Measurements from ENCODE around the gene SENP6.
"Not testable (repeated sequence)": the region's sequence is repeated elsewhere in the genome, so short reads cannot be mapped to it uniquely, and the experiment has no call there.

SENP6 gene

GRCh38 chr6:75601304-75602245, at the start of gene SENP6:
Gene SENP6 (plus strand): TSS chr6:75601880. CDS start chr6:75602525, 645 bp downstream.
- peak; percentile 27 for FAIRE-seq

GRCh38 chr6:75556240-75556639, 45.4 kb upstream of the SENP6 start:
- no peak for FAIRE-seq

- no peak for FAIRE-seq
Observed at GRCh38 chr6:75557068-75557467, 44.6 kb upstream of the SENP6 start.

GRCh38 chr6:75563032-75563431, 38.6 kb upstream of the SENP6 start:
- no peak for FAIRE-seq

- FAIRE-seq: no peak
Observed at GRCh38 chr6:75566137-75566767, 35.4 kb upstream of the SENP6 start.

GRCh38 chr6:75568100-75568499, 33.6 kb upstream of the SENP6 start:
- no peak for FAIRE-seq

GRCh38 chr6:75568965-75569364, 32.7 kb upstream of the SENP6 start:
- FAIRE-seq: no peak

GRCh38 chr6:75570671-75571070, 31.0 kb upstream of the SENP6 start:
- not testable (repeated sequence) for FAIRE-seq

GRCh38 chr6:75572072-75572471, 29.6 kb upstream of the SENP6 start:
- no peak for FAIRE-seq

GRCh38 chr6:75579951-75580350, 21.7 kb upstream of the SENP6 start:
- FAIRE-seq: no peak

GRCh38 chr6:75581231-75581630, 20.4 kb upstream of the SENP6 start:
- FAIRE-seq: no peak

GRCh38 chr6:75584552-75584951, 17.1 kb upstream of the SENP6 start:
- FAIRE-seq: not testable (repeated sequence)

- no peak for FAIRE-seq
Observed at GRCh38 chr6:75588948-75589347, 12.7 kb upstream of the SENP6 start.

- FAIRE-seq: no peak
Observed at GRCh38 chr6:75590370-75590769, 11.3 kb upstream of the SENP6 start.

GRCh38 chr6:75596380-75596779, 5.3 kb upstream of the SENP6 start:
- not testable (repeated sequence) for FAIRE-seq

GRCh38 chr6:75600768-75601167, 912 bp upstream of the SENP6 start:
- FAIRE-seq: peak; percentile 93

GRCh38 chr6:75602246-75603105, 796 bp downstream of the SENP6 start:
- FAIRE-seq: no peak

- FAIRE-seq: no peak
Observed at GRCh38 chr6:75603106-75603420, 1.4 kb downstream of the SENP6 start.

- no peak for FAIRE-seq
Observed at GRCh38 chr6:75604294-75604693, 2.6 kb downstream of the SENP6 start.

- no peak for FAIRE-seq
Observed at GRCh38 chr6:75605635-75606034, 4.0 kb downstream of the SENP6 start.

GRCh38 chr6:75608304-75608703, 6.6 kb downstream of the SENP6 start:
- FAIRE-seq: no peak

GRCh38 chr6:75608956-75609533, 7.4 kb downstream of the SENP6 start:
- FAIRE-seq: no peak
